Sigmoid colon (tissue), 3 donors: ENCODE measurements around the gene ABCC6.
"Not testable (repeated sequence)": the region's sequence is repeated elsewhere in the genome, so short reads cannot be mapped to it uniquely, and the experiment has no call there.

Source experiments
- CTCF ChIP-seq, 4 experiments: fragments of 450-650 bp in 3 of 4; fragments of 200-600 bp in 1 of 4; IDR thresholded peaks; one replicate each; pipeline ENCODE4 v1.5.1; 2016 to 2019; ENCODE audit warnings: antibody characterized with exemption in 4 of 4, mild to moderate bottlenecking in 3 of 4, moderate library complexity in 2 of 4
- POLR2A ChIP-seq, 2 donors: fragments of 450-650 bp; IDR thresholded peaks; one replicate each; pipeline ENCODE4 v1.6.1; 2016; ENCODE audit warnings: antibody characterized with exemption in 2 of 2, mild to moderate bottlenecking in 2 of 2, moderate library complexity in 2 of 2

GRCh38 chr16:16232692-16233061 is 9.4 kb upstream of the ABCC6 start:
- not testable (repeated sequence) for TF ChIP-seq CTCF, POLR2A (IDR thresholded peaks at IDR 0.05)
